Hepatocyte (in vitro differentiated cells): ENCODE results near the gene TRMT2A.

Experiments
- CTCF ChIP-seq: fragments of 200-600 bp; sonication (generic); IDR thresholded peaks from 2 replicates; pipeline ENCODE4 v1.5.1; 2016; ENCODE audit warnings: antibody characterized with exemption, mild to moderate bottlenecking; ENCODE audit not compliant: poor library complexity
- EZH2 ChIP-seq: fragments of 200-600 bp; sonication (generic); IDR thresholded peaks from 2 replicates; pipeline ENCODE4 v1.6.1; 2016; ENCODE audit warnings: antibody characterized with exemption, mild to moderate bottlenecking, borderline replicate concordance
- EZH2phosphoT487 ChIP-seq: fragments of 200-600 bp; sonication (generic); IDR thresholded peaks from one replicate; pipeline ENCODE4 v1.6.1; 2018; ENCODE audit warnings: antibody characterized with exemption, mild to moderate bottlenecking, low read depth, moderate library complexity; ENCODE audit not compliant: unreplicated experiment, severe bottlenecking

GRCh38 chr22:20148414-20148813 lies 31.4 kb upstream of the TRMT2A start:
- no peak for TF ChIP-seq CTCF
- no peak for TF ChIP-seq EZH2
- no peak for TF ChIP-seq EZH2phosphoT487
